Measurements from ENCODE around the gene LMO2. TPM values are rescaled to one million over a fixed set of nuclear protein-coding genes. Genes with fewer than 3 reads are reported as not detected.

The LMO2 gene
- total RNA-seq, 1 experiment from 2014 or later: 0.64 TPM

DNA sequence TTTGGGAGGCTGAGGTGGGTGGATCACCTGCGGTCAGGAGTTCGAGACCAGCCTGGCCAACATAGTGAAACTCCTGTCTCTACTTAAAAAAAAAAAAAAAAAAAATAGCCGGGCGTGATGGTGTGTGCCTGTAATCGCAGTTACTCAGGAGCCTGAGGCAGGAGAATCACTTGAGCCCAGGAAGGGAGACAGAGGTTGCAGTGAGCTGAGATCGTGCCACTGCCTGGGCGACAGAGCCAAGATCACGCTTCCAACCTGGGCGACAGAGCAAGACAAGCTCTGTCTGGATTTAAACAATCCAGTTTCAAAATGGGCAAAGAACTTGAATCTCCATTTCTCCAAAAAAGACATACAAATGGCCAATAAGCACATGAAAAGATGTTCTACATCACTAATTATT is 12.5 kb downstream of the LMO2 start:
- Histone ChIP-seq H3K27ac (ENCODE audit: low read length) (no peak overlapping the region), H3K36me3 (ENCODE audit: control insufficient read depth, insufficient read depth, low read length) (no peaks in the 10 kb centered on the region), H3K9me3 (ENCODE audit: control insufficient read depth, insufficient read depth, low read depth, low read length) (no peaks in the 10 kb centered on the region), H3K4me3 (ENCODE audit: low read depth in 2 of 2, low read length in 2 of 2) (no peak overlapping the region), H3K27me3 (ENCODE audit: control insufficient read depth, insufficient read depth, low read length) (peaks cover 27% of the 10 kb centered on the region), H3K4me1 (ENCODE audit: control insufficient read depth, insufficient read depth, low read length) (no peaks in the 10 kb centered on the region)
- CTCF ChIA-PET: no interaction called here
- TF ChIP-seq, protein P1, sequence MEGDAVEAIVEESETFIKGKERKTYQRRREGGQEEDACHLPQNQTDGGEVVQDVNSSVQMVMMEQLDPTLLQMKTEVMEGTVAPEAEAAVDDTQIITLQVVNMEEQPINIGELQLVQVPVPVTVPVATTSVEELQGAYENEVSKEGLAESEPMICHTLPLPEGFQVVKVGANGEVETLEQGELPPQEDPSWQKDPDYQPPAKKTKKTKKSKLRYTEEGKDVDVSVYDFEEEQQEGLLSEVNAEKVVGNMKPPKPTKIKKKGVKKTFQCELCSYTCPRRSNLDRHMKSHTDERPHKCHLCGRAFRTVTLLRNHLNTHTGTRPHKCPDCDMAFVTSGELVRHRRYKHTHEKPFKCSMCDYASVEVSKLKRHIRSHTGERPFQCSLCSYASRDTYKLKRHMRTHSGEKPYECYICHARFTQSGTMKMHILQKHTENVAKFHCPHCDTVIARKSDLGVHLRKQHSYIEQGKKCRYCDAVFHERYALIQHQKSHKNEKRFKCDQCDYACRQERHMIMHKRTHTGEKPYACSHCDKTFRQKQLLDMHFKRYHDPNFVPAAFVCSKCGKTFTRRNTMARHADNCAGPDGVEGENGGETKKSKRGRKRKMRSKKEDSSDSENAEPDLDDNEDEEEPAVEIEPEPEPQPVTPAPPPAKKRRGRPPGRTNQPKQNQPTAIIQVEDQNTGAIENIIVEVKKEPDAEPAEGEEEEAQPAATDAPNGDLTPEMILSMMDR (IDR thresholded peaks at IDR 0.05): no peak
- TF ChIP-seq POLR2AphosphoS5 (IDR thresholded peaks at IDR 0.05; ENCODE audit: low read depth, low read length): no peak
- TF ChIP-seq, protein P2, sequence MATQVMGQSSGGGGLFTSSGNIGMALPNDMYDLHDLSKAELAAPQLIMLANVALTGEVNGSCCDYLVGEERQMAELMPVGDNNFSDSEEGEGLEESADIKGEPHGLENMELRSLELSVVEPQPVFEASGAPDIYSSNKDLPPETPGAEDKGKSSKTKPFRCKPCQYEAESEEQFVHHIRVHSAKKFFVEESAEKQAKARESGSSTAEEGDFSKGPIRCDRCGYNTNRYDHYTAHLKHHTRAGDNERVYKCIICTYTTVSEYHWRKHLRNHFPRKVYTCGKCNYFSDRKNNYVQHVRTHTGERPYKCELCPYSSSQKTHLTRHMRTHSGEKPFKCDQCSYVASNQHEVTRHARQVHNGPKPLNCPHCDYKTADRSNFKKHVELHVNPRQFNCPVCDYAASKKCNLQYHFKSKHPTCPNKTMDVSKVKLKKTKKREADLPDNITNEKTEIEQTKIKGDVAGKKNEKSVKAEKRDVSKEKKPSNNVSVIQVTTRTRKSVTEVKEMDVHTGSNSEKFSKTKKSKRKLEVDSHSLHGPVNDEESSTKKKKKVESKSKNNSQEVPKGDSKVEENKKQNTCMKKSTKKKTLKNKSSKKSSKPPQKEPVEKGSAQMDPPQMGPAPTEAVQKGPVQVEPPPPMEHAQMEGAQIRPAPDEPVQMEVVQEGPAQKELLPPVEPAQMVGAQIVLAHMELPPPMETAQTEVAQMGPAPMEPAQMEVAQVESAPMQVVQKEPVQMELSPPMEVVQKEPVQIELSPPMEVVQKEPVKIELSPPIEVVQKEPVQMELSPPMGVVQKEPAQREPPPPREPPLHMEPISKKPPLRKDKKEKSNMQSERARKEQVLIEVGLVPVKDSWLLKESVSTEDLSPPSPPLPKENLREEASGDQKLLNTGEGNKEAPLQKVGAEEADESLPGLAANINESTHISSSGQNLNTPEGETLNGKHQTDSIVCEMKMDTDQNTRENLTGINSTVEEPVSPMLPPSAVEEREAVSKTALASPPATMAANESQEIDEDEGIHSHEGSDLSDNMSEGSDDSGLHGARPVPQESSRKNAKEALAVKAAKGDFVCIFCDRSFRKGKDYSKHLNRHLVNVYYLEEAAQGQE (IDR thresholded peaks at IDR 0.05; ENCODE audit: insufficient read depth in 1 of 2, low read depth in 2 of 2, low read length in 1 of 2): no peak
- no peak for TF ChIP-seq SIN3A (IDR thresholded peaks at IDR 0.05; ENCODE audit: borderline replicate concordance, insufficient read depth, low read depth, low read length)
- no peak for TF ChIP-seq TCF7L2 (IDR thresholded peaks at IDR 0.05; ENCODE audit: low read depth, low read length)
- in situ Hi-C loops (cut with HindIII; ENCODE audit: low pct_unique_long_range_greater_than_20kb, low sequenced_read_pairs) (no loop called here), intact Hi-C loops (cut with micrococcal nuclease; ENCODE audit: unreplicated experiment) (no loop called here)
- POLR2A ChIA-PET: no interaction called here
- DNase-seq (ENCODE audit: low read depth, low spot score) (no peak), ATAC-seq (no peak)
- no TSS peak for BruUV-seq (replicated peaks)

GRCh38 chr11:33877038-33877437 is 14.8 kb downstream of the LMO2 start:
- Histone ChIP-seq H3K4me3 (ENCODE audit: low read depth in 2 of 2, low read length in 2 of 2) (no peak overlapping the region), H3K4me1 (ENCODE audit: control insufficient read depth, insufficient read depth, low read length) (no peaks in the 10 kb centered on the region), H3K36me3 (ENCODE audit: control insufficient read depth, insufficient read depth, low read length) (no peaks in the 10 kb centered on the region), H3K27me3 (ENCODE audit: control insufficient read depth, insufficient read depth, low read length) (peaks cover 26% of the 10 kb centered on the region), H3K9me3 (ENCODE audit: control insufficient read depth, insufficient read depth, low read depth, low read length) (no peaks in the 10 kb centered on the region), H3K27ac (ENCODE audit: low read length) (no peak overlapping the region)
- ATAC-seq (no peak), DNase-seq (ENCODE audit: low read depth, low spot score) (no peak)
- no TSS peak for BruUV-seq (replicated peaks)
- in situ Hi-C loops (cut with HindIII; ENCODE audit: low pct_unique_long_range_greater_than_20kb, low sequenced_read_pairs): no loop called here
- intact Hi-C loops (cut with micrococcal nuclease; ENCODE audit: unreplicated experiment): no loop called here
- CTCF ChIA-PET: no interaction called here
- POLR2A ChIA-PET: no interaction called here
- TF ChIP-seq SIN3A (IDR thresholded peaks at IDR 0.05; ENCODE audit: borderline replicate concordance, insufficient read depth, low read depth, low read length): no peak

DNA sequence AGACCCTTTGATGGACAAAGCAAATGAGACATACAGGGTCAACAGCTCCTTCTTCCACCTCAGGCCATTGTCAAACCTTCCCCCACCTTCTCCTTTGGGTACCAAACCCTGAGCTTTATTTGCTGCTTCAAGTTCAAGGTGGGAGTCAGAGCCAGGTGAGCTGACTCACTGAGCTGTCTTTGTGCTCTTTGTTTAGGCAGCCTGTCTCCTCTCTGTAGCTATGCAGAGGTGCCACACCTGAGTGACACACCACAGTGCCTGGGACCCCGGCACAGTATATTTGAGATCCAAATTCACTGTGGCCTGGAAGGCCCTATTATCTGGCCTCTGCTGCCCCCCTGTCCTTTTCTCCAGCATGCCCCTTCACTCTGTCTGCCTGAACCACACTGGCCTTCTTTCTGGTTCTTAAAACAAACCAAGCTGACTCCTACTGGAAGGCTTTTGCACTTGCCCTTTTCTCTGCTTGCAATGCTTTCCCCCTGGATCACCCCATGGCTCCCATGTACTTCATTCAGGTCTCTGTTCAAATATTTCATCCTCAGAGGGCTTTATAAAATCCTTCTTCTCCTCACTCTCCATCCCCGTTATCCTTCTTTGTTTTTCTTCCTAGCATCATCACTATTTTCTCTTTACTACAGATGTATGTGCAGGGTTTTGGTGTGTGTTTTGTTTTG is 16.1 kb downstream of the LMO2 start:
- Histone ChIP-seq H3K4me3 (ENCODE audit: low read depth in 2 of 2, low read length in 2 of 2) (no peak overlapping the region), H3K9me3 (ENCODE audit: control insufficient read depth, insufficient read depth, low read depth, low read length) (no peaks in the 10 kb centered on the region), H3K36me3 (ENCODE audit: control insufficient read depth, insufficient read depth, low read length) (no peaks in the 10 kb centered on the region), H3K27ac (ENCODE audit: low read length) (no peak overlapping the region), H3K4me1 (ENCODE audit: control insufficient read depth, insufficient read depth, low read length) (no peaks in the 10 kb centered on the region), H3K27me3 (ENCODE audit: control insufficient read depth, insufficient read depth, low read length) (peaks cover 27% of the 10 kb centered on the region)
- no peak for TF ChIP-seq SIN3A (IDR thresholded peaks at IDR 0.05; ENCODE audit: borderline replicate concordance, insufficient read depth, low read depth, low read length)
- TF ChIP-seq, protein P2 (IDR thresholded peaks at IDR 0.05; ENCODE audit: insufficient read depth in 1 of 2, low read depth in 2 of 2, low read length in 1 of 2): no peak
- TF ChIP-seq, protein P1 (IDR thresholded peaks at IDR 0.05): no peak
- no peak for TF ChIP-seq POLR2AphosphoS5 (IDR thresholded peaks at IDR 0.05; ENCODE audit: low read depth, low read length)
- no peak for TF ChIP-seq TCF7L2 (IDR thresholded peaks at IDR 0.05; ENCODE audit: low read depth, low read length)
- ATAC-seq (no peak), DNase-seq (ENCODE audit: low read depth, low spot score) (no peak)
- in situ Hi-C loops (cut with HindIII; ENCODE audit: low pct_unique_long_range_greater_than_20kb, low sequenced_read_pairs): no loop called here
- ChIA-PET CTCF (interaction anchor here (0.7 kb wide), 1 partner anchor 985 kb away, joined by 8 read pairs; no protein-coding TSS in a partner anchor), POLR2A (no interaction called here)
- BruUV-seq (replicated peaks): no TSS peak
- intact Hi-C loops (cut with micrococcal nuclease; ENCODE audit: unreplicated experiment): no loop called here
